DOHH2 (cell line): ENCODE data around the gene C16orf92.

Source experiments
- EZH2phosphoT487 ChIP-seq: fragments of 200-600 bp; sonication (generic); IDR thresholded peaks from 2 replicates; pipeline ENCODE4 v1.6.1; 2017; ENCODE audit warnings: borderline replicate concordance, mild to moderate bottlenecking, antibody characterized with exemption, low read length, moderate library complexity, mixed read lengths
- TF ChIP-seq, protein P1 (sequence below): fragments of 200-600 bp; sonication (generic); IDR thresholded peaks from one replicate; pipeline ENCODE4 v1.5.1; 2014; ENCODE audit warnings: antibody characterized with exemption, mild to moderate bottlenecking, low read depth, low read length; ENCODE audit not compliant: poor library complexity, severe bottlenecking

DNA sequence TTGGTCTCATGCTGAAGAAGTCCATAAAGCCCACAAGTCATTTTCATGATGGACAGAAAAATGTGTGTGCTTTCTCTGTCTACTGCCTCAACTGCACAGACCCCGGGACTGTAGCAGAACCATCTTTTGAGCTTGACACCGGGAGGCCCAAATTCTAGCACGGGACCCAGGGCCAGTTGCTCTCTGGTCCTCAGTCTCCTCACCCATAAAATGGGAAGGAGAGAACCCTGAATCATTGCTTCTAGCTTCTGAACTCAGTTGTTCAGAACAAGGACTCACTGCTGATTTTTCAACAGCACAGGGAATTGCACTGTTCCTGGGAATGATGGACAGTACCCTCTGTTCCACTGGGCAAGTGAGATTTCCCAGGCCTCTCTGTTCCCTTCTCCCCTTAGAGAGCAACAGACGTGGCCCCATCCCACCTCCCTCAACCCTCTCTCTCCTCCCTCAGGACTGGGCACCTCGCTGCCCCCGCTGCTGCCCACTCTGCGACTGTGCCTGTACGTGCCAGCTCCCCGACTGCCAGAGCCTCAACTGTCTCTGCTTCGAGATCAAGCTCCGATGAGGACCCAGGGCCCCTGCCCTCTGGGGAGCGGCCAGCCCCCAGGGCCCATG is 40.4 kb downstream of the C16orf92 start:
- TF ChIP-seq, protein P1, sequence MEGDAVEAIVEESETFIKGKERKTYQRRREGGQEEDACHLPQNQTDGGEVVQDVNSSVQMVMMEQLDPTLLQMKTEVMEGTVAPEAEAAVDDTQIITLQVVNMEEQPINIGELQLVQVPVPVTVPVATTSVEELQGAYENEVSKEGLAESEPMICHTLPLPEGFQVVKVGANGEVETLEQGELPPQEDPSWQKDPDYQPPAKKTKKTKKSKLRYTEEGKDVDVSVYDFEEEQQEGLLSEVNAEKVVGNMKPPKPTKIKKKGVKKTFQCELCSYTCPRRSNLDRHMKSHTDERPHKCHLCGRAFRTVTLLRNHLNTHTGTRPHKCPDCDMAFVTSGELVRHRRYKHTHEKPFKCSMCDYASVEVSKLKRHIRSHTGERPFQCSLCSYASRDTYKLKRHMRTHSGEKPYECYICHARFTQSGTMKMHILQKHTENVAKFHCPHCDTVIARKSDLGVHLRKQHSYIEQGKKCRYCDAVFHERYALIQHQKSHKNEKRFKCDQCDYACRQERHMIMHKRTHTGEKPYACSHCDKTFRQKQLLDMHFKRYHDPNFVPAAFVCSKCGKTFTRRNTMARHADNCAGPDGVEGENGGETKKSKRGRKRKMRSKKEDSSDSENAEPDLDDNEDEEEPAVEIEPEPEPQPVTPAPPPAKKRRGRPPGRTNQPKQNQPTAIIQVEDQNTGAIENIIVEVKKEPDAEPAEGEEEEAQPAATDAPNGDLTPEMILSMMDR: no peak
- TF ChIP-seq EZH2phosphoT487: no peak
